Measurements from ENCODE around the gene FIG4.

- TF ChIP-seq CTCF (conservative IDR thresholded peaks at IDR 0.05; ENCODE audit: low read depth, low read length) (no peak), EZH2 (IDR thresholded peaks at IDR 0.05; ENCODE audit: borderline replicate concordance, low read depth, low read length, poor library complexity, severe bottlenecking) (no peak)
Measured at GRCh38 chr6:109766167-109766566, 75.1 kb downstream of the FIG4 start.

Measured in A673 (cell line).